K562 (cell line): ENCODE results near the gene GABRE. TPM values are rescaled to one million over a fixed set of nuclear protein-coding genes. Genes with fewer than 3 reads are reported as not detected.

Experiments used
- CREM ChIP-seq: IDR thresholded peaks from 2 replicates; pipeline ENCODE4 v1.6.1; 2014; ENCODE audit warnings: antibody characterized with exemption, low read depth
- ELF4 ChIP-seq: fragments of 450-650 bp; formaldehyde crosslinking; IDR thresholded peaks from 2 replicates; pipeline ENCODE4 v1.4.0; 2022; ENCODE audit warnings: missing genetic modification characterization
- ELK3 ChIP-seq: fragments of 450-650 bp; formaldehyde crosslinking; IDR thresholded peaks from 2 replicates; pipeline ENCODE4 v1.4.0; 2020; ENCODE audit warnings: mild to moderate bottlenecking
- EP300 ChIP-seq: IDR thresholded peaks from 2 replicates; pipeline ENCODE4 v1.6.1; 2012; ENCODE audit warnings: low read length, improper control_type of control experiment
- GATAD2A ChIP-seq: fragments of 450-650 bp; IDR thresholded peaks from 2 replicates; pipeline ENCODE4 v1.6.1; 2017
- MGA ChIP-seq: fragments of 450-650 bp; IDR thresholded peaks from 2 replicates; pipeline ENCODE4 v1.6.1; 2016; ENCODE audit warnings: mild to moderate bottlenecking, moderate library complexity
- NFE2 ChIP-seq: IDR thresholded peaks from 2 replicates; pipeline ENCODE4 v1.6.1; 2014; ENCODE audit warnings: antibody characterized with exemption, low read depth
- PHB2 ChIP-seq: fragments of 450-650 bp; IDR thresholded peaks from 2 replicates; pipeline ENCODE4 v1.6.1; 2017; ENCODE audit warnings: low read depth
- RBFOX2 ChIP-seq: fragments of 200-400 bp; formaldehyde crosslinking; IDR thresholded peaks from 2 replicates; pipeline ENCODE4 v1.6.1; 2017; ENCODE audit warnings: low read depth, mild to moderate bottlenecking, low read length, moderate library complexity
- SNAPC5 ChIP-seq: fragments of 250-450 bp; sonication (Bioruptor Pico); IDR thresholded peaks from 2 replicates; pipeline ENCODE4 v1.8.0; 2021; ENCODE audit warnings: moderate library complexity, mild to moderate bottlenecking, inconsistent platforms
- TARDBP ChIP-seq: fragments of 450-650 bp; IDR thresholded peaks from 2 replicates; pipeline ENCODE4 v1.6.1; 2016
- TBP ChIP-seq: optimal IDR thresholded peaks from 2 replicates; pipeline ENCODE3; 2011; ENCODE audit warnings: low read depth, low read length, improper control_type of control experiment
- ZC3H4 ChIP-seq: sonication (generic); formaldehyde crosslinking; IDR thresholded peaks from 2 replicates; pipeline ENCODE4 v1.9.0; 2021; ENCODE audit warnings: missing genetic modification reagents, borderline replicate concordance
- ZNF134 ChIP-seq: fragments of 250-450 bp; sonication (Bioruptor Pico); conservative IDR thresholded peaks from 2 replicates; pipeline ENCODE4 v1.4.0; 2020
- ZNF277 ChIP-seq: fragments of 250-450 bp; sonication (Bioruptor Pico); IDR thresholded peaks from 2 replicates; pipeline ENCODE4 v1.8.0; 2022; ENCODE audit warnings: inconsistent platforms, mild to moderate bottlenecking, moderate library complexity, borderline replicate concordance
- ZNF311 ChIP-seq: fragments of 250-450 bp; sonication (Bioruptor Pico); IDR thresholded peaks from 2 replicates; pipeline ENCODE4 v1.4.0; 2020; ENCODE audit warnings: mild to moderate bottlenecking, moderate library complexity
- ZNF830 ChIP-seq: fragments of 250-450 bp; sonication (Bioruptor Pico); IDR thresholded peaks from 2 replicates; pipeline ENCODE4 v1.5.0; 2021; ENCODE audit warnings: mild to moderate bottlenecking
- ZSCAN32 ChIP-seq: fragments of 450-650 bp; formaldehyde crosslinking; IDR thresholded peaks from 2 replicates; pipeline ENCODE4 v1.4.0; 2020; ENCODE audit warnings: mild to moderate bottlenecking, moderate library complexity
- polyA plus RNA-seq, 8 experiments: library from polyadenylated mRNA; depleted of rRNA in 4 of 8; stranded (reverse) in 5 of 8; unstranded in 3 of 8; fragments of >200 nt; fragmentation: Nextera tagmentation in 2 of 8; fragmentation: Illumina TruSeq in 1 of 8; extraction: Ambion mirVana in 2 of 8; extraction: Trizol in 1 of 8; gene quantifications; 2 replicates each; pipeline versions ENCODE4 v1.2.1 to v1.2.3, GENCODE V29; 2011 to 2014; ENCODE audit warnings: inconsistent platforms in 1 of 8, missing spikeins in 1 of 8
- total RNA-seq, 7 experiments: library from RNA; depleted of rRNA in 6 of 7; stranded (reverse); fragments of >200 nt in 6 of 7; fragmentation: Illumina TruSeq in 2 of 7; extraction: Trizol in 2 of 7; gene quantifications; 2 replicates each; pipeline versions ENCODE4 v1.2.1 to v1.2.3, GENCODE V29; 2011 to 2021; ENCODE audit warnings: low replicate concordance in 1 of 7

GABRE gene
- total and polyA plus RNA-seq, 9 of the 15 experiments (the other 6 are each of a cell fraction or from before 2014, with no cell fraction given): 23.1 to 456 (median 148) TPM

GRCh38 chrX:151984328-151984727 is 9.9 kb upstream of the GABRE start (continued):
- TF ChIP-seq ZNF277 (CRISPR knock-in tag) (no peak), PHB2 (no peak), ZNF311 (CRISPR knock-in tag) (no peak), SNAPC5 (CRISPR knock-in tag) (no peak), ELK3 (CRISPR knock-in tag) (no peak), ZC3H4 (CRISPR knock-in tag) (no peak), ZSCAN32 (no peak), CREM (peak; percentile 37; the same call in 1 of the 2 replicates), ZNF134 (CRISPR knock-in tag) (no peak), ELF4 (CRISPR knock-in tag) (no peak), ZNF830 (CRISPR knock-in tag) (no peak), TBP (no peak), EP300 (peak; percentile 65; the same call in 1 of the 2 replicates), NFE2 (no peak), MGA (no peak), GATAD2A (no peak), RBFOX2 (no peak), TARDBP (no peak)
